HG03103 (cell line): ENCODE measurements around the gene RS1.

ENCODE experiments used
- ATAC-seq: cut with Tn5 transposase; IDR thresholded peaks from one replicate; pipeline ENCODE4 v1.9.1; 2021; ENCODE audit warnings: low read depth; ENCODE audit not compliant: unreplicated experiment

Gene RS1

DNA sequence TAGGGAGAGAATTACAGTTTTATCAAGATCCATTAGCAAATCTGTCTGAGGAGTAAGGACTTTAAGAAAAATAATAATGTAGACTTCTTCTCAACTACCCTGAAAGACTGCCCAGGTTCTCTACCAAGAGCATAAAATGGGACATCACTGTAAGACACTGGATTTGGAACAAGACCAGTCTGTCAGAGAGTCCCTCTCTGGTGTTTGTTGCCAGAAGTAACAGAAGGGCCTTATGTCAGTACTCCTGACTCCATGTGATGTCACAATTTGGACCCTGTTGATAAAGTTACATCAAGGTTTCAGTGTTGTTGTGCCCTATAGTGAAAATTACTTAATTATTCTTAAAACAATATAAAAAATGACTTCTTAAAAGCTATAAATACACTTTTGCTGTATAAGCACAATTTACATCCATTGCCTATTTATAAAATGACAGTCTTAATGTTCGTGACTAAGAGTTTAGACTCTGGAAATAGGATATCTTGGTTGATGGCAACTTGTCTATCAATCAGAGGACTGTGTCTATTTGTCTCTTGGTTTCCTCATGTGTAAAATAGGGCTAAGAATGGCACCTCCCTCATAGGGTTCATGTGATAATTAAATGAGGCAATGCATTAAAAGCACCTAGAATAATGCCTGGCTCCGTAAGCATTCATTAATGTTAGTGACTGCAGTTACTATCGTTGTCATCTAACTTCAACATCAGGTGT lies 57.8 kb downstream of the RS1 start:
- ATAC-seq = no peak

DNA sequence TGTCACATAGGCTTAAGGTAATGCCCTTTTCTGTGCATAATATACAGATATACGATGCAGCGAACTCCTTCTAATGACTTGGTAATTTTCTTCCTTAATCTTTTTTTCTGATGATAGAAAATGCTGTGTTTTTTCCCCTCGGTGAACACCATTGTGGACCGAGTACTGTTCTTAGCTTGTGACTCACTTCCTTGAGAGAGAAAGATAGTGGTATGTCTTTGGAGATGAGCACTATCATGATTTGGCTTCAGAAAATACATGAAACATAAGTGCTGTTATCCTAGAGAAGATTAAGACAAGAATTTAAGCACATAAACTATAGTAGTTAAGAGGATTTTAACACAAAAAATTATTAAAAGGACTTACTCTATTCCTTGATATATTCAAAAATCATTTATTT lies 63.9 kb downstream of the RS1 start:
- no peak for ATAC-seq

- no peak for ATAC-seq
These were observed 73.5 kb downstream of the RS1 start for GRCh38 chrX:18598413-18598812.

DNA sequence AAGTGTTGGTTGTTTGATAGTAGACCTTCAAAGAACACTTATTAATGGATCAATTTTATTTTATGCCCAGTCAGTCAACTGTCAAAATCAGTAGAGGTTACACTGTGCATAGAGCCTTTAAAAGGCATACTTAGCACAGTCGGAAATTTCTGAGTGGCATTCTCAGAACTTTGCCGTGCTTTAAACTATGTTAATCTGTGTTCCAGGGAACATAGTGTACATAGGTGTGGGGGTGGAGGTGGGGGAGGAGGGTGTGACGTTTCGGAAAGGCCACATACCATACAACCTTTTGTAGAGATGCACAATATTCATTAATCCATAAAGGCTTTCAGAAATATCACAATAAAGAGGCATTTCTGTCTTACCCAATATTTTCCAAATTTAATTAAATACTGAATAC lies 75.8 kb downstream of the RS1 start:
- no peak for ATAC-seq

DNA sequence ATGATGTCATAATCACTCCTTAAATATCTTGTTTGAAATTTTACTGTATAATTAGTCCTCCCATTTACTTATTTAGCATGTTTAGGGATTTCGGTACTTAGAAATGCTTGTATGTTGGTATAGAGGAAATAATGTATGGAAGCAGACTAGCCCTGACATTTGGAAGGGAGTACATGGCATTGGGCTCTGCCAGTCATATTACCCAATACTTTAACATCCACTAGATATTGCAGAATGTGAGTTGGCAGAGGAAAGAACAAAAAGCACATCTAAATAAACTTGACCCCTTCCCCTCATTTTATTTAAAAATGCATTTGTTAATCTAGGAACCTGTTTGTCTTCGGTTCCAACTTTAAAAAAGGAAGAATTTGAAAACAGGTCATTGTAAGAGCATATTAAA lies 77.8 kb downstream of the RS1 start:
- ATAC-seq = no peak

DNA sequence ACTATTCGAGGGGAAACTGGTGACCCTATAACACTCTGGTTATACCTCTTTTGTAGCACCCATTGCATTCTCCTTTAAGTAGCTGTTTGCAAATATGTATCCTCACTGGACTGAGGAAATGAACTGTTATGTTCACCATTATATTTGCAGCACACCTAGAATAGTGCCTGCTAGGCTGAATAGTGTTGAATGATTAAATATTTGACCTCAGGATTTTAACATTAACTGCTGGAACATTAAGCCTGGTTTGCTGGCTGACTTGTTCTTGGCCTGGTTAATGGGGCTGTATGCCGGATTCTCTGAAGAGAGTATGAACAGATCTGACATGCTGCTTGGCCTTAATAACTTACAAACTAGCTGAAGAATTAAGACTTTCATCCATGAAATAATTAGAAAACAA lies 80.1 kb downstream of the RS1 start:
- ATAC-seq = no peak
